Suppressor macrophage treated with lipopolysaccharide for 1 hour (primary cell): ENCODE measurements around the gene LRRC53.

ENCODE experiments used
- DNase-seq, 3 donors: peaks; one replicate each; pipeline ENCODE4 v3.0.0-alpha.2; 2020 to 2022

LRRC53 gene

GRCh38 chr1:74512170-74512915 is at the start of gene LRRC53:
TSS of gene LRRC53 (minus strand) at chr1:74512611. CDS start at chr1:74483349, 29,262 bp downstream.
- no peak for DNase-seq

- DNase-seq, result no peak
Observed at GRCh38 chr1:74549932-74550331, 37.5 kb upstream of the LRRC53 start.

- no peak for DNase-seq
Observed at GRCh38 chr1:74548961-74549750, 36.7 kb upstream of the LRRC53 start.

- no peak for DNase-seq
Observed at GRCh38 chr1:74545821-74546220, 33.4 kb upstream of the LRRC53 start.

- DNase-seq, result no peak
Observed at GRCh38 chr1:74534241-74534640, 21.8 kb upstream of the LRRC53 start.

GRCh38 chr1:74531796-74532195 is 19.4 kb upstream of the LRRC53 start:
- no peak for DNase-seq

GRCh38 chr1:74530892-74531291 is 18.5 kb upstream of the LRRC53 start:
- DNase-seq, result no peak

- DNase-seq, result no peak
Observed at GRCh38 chr1:74528123-74528522, 15.7 kb upstream of the LRRC53 start.

- no peak for DNase-seq
Observed at GRCh38 chr1:74526708-74527107, 14.3 kb upstream of the LRRC53 start.

- no peak for DNase-seq
Observed at GRCh38 chr1:74523873-74524480, 11.6 kb upstream of the LRRC53 start.

- no peak for DNase-seq
Observed at GRCh38 chr1:74522148-74522547, 9.7 kb upstream of the LRRC53 start.

- no peak for DNase-seq
Observed at GRCh38 chr1:74517599-74518051, 5.2 kb upstream of the LRRC53 start.

- DNase-seq, result no peak
Observed at GRCh38 chr1:74513411-74514300, 1.2 kb upstream of the LRRC53 start.

GRCh38 chr1:74508449-74508848 is 4.0 kb downstream of the LRRC53 start:
- DNase-seq, result no peak

- no peak for DNase-seq
Observed at GRCh38 chr1:74505928-74506710, 6.3 kb downstream of the LRRC53 start.

GRCh38 chr1:74504933-74505512 is 7.4 kb downstream of the LRRC53 start:
- DNase-seq, result no peak

- DNase-seq, result peak; percentile 22 to 31 (median 24)
Observed at GRCh38 chr1:74504125-74504932, 8.1 kb downstream of the LRRC53 start.

GRCh38 chr1:74502858-74503257 is 9.6 kb downstream of the LRRC53 start:
- DNase-seq, result no peak

- DNase-seq, result peak in 2 of 3 donors; percentile 1 to 3
Observed at GRCh38 chr1:74502432-74502831, 10.0 kb downstream of the LRRC53 start.

- DNase-seq, result no peak
Observed at GRCh38 chr1:74498901-74499300, 13.5 kb downstream of the LRRC53 start.
